Stimulated activated CD4-positive, alpha-beta T cell treated with anti-CD3 and anti-CD28 coated beads, Interleukin-4, amount 100 ng/mL, for 48 hours (primary cell): ENCODE measurements around the gene F8A2.
A peak's percentile ranks its signal among the peaks of the same experiment; 100 is the strongest.
"Not testable (repeated sequence)": the region's sequence is repeated elsewhere in the genome, so short reads cannot be mapped to it uniquely, and the experiment has no call there.

Experiments
- DNase-seq, 2 donors: peaks; one replicate each; pipeline ENCODE4 v3.0.0-alpha.2; 2020; ENCODE audit warnings: low read depth in 2 of 2

Gene F8A2

GRCh38 chrX:155381843-155382528, at the start of gene F8A2:
Gene F8A2 (plus strand): TSS chrX:155382095. CDS start chrX:155382115, 20 bp downstream.
- not testable (repeated sequence) for DNase-seq

- no peak for DNase-seq
Measured at GRCh38 chrX:155333544-155334100, 48.3 kb upstream of the F8A2 start.

GRCh38 chrX:155334486-155335336, 47.2 kb upstream of the F8A2 start, which contains the start of gene CLIC2:
Gene CLIC2 (minus strand): TSS chrX:155334614. CDS start chrX:155334427, 187 bp downstream.
- no peak for DNase-seq

DNA sequence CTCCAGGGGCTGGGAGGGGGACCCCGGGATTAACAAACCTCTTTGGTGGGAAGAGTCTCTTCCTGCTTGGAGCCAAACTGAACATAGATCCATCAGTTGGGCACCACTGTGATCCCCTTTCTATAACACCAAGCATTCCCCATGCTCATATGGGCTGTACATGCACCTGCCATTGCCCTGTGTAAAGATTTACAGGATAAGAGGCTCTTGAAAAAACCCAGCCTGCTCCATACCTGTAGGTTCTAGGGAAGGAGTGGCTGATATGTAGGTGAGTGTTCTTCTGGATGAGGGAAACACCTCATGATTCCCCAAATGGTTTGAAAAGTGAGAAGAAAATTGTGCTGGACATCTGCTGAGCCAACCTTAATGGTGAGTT, 46.6 kb upstream of the F8A2 start:
- DNase-seq, result not testable (repeated sequence)

DNA sequence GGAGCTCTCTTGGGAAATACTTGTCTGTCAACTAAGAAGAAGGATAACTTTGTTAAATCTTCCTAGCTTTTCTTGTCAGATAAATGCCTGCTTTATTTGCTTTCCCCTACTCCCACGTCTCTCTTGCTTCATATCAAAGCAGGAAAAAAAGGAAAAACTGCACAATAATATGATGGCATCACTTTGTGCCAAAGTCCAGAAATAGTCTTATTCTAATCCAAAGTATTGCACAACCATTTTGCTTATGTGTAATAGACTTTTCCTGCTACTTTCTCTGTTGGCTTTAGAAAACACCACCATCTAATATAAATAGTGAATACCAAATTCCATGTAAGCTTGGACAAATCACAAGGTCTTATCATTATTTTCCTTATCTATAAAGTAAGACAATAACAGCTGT, 36.2 kb upstream of the F8A2 start:
- not testable (repeated sequence) for DNase-seq

GRCh38 chrX:155349448-155349847, 32.4 kb upstream of the F8A2 start:
- not testable (repeated sequence) for DNase-seq

DNA sequence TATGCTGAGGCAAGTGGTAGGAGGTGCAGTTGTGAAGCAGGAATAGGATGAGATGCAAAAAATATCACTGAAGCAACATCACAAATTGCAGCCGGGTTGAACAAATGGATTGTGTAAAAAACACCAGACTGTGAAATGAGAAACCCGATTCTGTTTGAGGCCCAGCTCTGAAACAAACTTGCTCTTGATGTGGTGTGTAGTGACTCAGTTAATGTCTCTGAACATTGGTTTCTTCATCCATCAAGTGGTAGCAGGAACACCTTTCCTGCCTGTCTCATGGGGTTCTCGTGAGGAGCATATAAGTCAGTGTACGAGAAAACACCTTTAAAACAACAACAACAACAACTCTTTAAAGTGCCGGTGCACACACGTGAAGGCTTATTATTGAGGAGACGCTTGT, 18.2 kb upstream of the F8A2 start:
- DNase-seq, result not testable (repeated sequence)

DNA sequence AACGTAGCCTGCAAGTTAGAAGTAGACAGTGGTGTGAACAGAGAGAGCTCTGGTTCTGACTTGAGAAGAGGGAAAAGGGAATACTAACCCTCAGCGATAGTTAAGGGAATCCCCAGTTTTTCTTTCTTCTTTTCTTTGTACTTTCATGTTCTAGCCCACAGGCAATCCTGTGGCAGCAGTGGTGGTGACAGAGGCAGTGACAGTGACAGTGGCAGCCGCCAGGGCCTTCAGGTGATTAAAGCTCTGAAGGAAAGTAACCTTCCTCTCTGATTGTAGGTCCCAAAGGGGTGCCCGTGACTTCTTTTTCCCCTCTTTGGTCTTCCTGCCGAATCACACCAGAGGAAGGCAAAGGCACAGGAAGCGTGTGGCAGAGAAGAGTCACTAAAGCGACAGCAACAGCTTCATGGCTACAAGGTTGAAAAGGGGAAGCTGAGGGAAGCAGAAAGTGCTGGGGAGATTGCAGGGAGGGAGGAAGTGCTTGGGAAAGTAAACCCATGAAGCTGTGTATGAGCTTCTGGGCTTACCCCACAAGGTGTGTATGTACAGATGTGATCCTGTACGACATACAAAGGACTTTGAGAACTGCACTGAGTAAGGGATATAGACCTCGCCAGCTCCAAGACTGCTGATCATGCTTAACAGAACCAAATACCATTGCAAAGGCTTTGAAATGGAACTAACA, 8.0 kb upstream of the F8A2 start:
- not testable (repeated sequence) for DNase-seq

DNA sequence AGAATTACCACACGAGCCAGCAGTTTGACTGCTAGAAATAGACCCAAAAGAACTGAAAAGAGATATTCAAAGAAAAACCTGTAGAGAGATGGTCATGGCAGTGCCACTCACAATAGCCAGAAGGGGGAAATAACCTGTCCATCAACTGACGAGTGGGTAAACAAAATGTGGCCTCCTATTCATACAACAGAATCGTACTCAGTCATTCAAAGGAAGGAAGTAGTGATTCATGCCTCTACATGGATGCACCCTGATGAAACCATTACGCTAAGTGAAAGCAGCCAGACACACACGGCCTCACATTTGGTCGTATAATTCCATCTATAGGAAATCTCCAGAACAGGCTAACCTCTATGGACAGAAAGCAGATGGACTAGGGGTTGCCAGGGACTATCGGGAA, 2.1 kb upstream of the F8A2 start:
- not testable (repeated sequence) for DNase-seq

- not testable (repeated sequence) for DNase-seq
Measured at GRCh38 chrX:155382529-155382967, 653 bp downstream of the F8A2 start.

- no peak for DNase-seq
Measured at GRCh38 chrX:155389634-155390033, 7.7 kb downstream of the F8A2 start.

DNA sequence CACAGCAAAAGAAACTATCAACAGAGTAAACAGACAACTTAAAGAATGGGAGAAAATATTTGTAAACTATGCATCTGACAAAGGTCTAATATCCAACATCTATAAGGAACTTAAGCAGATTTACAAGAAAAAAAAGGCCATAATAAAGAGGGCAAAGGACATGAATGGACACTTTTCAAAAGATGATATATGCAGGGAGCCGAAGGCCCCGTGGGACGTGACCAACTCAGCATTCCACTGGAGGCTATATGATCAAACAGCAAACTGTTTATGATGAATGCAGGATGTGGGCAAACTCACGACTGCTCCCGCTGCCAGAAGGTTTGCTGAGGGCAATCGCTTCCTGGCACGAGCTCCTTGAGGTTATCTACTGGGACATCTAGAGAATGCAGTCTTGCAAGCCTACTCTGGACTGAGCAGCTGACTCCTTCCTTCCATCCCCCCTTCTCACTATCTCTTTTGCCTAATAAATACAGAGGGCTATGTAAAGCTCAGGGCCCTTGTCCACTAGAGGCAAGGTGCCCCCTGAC, 12.9 kb downstream of the F8A2 start:
- DNase-seq, result peak in 1 of 2 donors; percentile 1

DNA sequence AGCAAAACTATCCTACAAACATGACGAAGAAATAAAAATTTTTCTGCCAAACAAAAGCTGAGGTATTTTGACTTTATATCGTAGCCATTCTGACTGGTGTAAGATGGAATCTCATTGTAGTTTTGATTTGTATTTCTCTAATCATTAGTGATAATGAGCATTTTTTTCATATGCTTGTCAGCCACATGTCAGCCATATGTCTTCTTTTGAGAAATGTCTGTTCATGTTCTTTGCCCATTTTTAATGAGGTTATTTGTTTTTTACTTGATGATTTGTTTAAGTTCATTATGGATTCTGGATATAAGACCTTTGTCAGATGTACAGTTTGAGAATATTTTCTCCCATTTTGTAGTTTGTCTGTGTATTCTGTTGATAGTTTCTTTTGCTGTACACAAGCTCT, 24.5 kb downstream of the F8A2 start:
- no peak for DNase-seq

DNA sequence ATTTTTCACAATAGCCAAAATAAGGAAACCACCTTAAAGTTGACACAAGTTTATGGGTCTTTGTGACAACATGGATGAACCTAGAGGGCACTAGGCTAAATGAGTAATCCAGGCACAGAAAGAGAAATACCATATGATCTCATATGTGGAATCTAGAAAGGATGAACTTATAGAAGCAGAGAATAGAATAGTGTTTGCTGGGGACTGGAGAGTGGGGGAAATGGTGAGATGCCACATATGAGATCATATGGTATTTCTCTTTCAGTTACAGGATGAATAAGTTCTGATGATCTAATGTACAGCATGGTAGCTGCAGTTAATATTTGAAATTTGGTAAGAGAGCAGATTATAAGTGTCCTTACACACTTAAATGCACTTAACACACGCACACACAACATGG, 35.9 kb downstream of the F8A2 start:
- DNase-seq, result no peak
